ENCODE results near the gene CLIP1.
"Not testable (repeated sequence)": the region's sequence is repeated elsewhere in the genome, so short reads cannot be mapped to it uniquely, and the experiment has no call there.

The CLIP1 gene

GRCh38 chr12:122413516-122414404 lies 8.7 kb downstream of the CLIP1 start:
- no peak for DNase-seq
- TF ChIP-seq POLR2A (IDR thresholded peaks at IDR 0.05; ENCODE audit: low read length) = no peak
- TF ChIP-seq GATA1 (IDR thresholded peaks at IDR 0.05; ENCODE audit: low read depth, low read length) = no peak

- TF ChIP-seq POLR2A (IDR thresholded peaks at IDR 0.05; ENCODE audit: low read length) (no peak), GATA1 (IDR thresholded peaks at IDR 0.05; ENCODE audit: low read depth, low read length) (no peak)
- no peak for DNase-seq
Observed at GRCh38 chr12:122412851-122413433, 9.5 kb downstream of the CLIP1 start.

GRCh38 chr12:122411537-122411936 lies 10.9 kb downstream of the CLIP1 start:
- TF ChIP-seq GATA1 (IDR thresholded peaks at IDR 0.05; ENCODE audit: low read depth, low read length) = no peak
- TF ChIP-seq POLR2A (IDR thresholded peaks at IDR 0.05; ENCODE audit: low read length) = no peak
- no peak for DNase-seq

- no peak for DNase-seq
- TF ChIP-seq POLR2A (IDR thresholded peaks at IDR 0.05; ENCODE audit: low read length) (no peak), GATA1 (IDR thresholded peaks at IDR 0.05; ENCODE audit: low read depth, low read length) (no peak)
Observed at GRCh38 chr12:122407208-122407607, 15.3 kb downstream of the CLIP1 start.

- peak; percentile 13 to 79 for DNase-seq
- no peak for TF ChIP-seq POLR2A (IDR thresholded peaks at IDR 0.05; ENCODE audit: low read length)
- no peak for TF ChIP-seq GATA1 (IDR thresholded peaks at IDR 0.05; ENCODE audit: low read depth, low read length)
Observed at GRCh38 chr12:122406701-122407164, 15.7 kb downstream of the CLIP1 start.

GRCh38 chr12:122403831-122404230 lies 18.6 kb downstream of the CLIP1 start:
- TF ChIP-seq POLR2A (IDR thresholded peaks at IDR 0.05; ENCODE audit: low read length) = no peak
- TF ChIP-seq GATA1 (IDR thresholded peaks at IDR 0.05; ENCODE audit: low read depth, low read length) = no peak
- DNase-seq = no peak

GRCh38 chr12:122403115-122403770 lies 19.2 kb downstream of the CLIP1 start:
- TF ChIP-seq POLR2A (IDR thresholded peaks at IDR 0.05; ENCODE audit: low read length) = no peak
- TF ChIP-seq GATA1 (IDR thresholded peaks at IDR 0.05; ENCODE audit: low read depth, low read length) = no peak
- DNase-seq = no peak

- no peak for DNase-seq
- TF ChIP-seq POLR2A (IDR thresholded peaks at IDR 0.05; ENCODE audit: low read length) = no peak
- TF ChIP-seq GATA1 (IDR thresholded peaks at IDR 0.05; ENCODE audit: low read depth, low read length) = no peak
Observed at GRCh38 chr12:122402264-122402663, 20.2 kb downstream of the CLIP1 start.

GRCh38 chr12:122399592-122400373 lies 22.7 kb downstream of the CLIP1 start:
- no peak for TF ChIP-seq POLR2A (IDR thresholded peaks at IDR 0.05; ENCODE audit: low read length)
- TF ChIP-seq GATA1 (IDR thresholded peaks at IDR 0.05; ENCODE audit: low read depth, low read length) = no peak
- DNase-seq = peak; percentile 81 to 90

- no peak for DNase-seq
- no peak for TF ChIP-seq POLR2A (IDR thresholded peaks at IDR 0.05; ENCODE audit: low read length)
- no peak for TF ChIP-seq GATA1 (IDR thresholded peaks at IDR 0.05; ENCODE audit: low read depth, low read length)
Observed at GRCh38 chr12:122399254-122399591, 23.2 kb downstream of the CLIP1 start.

GRCh38 chr12:122397981-122398380 lies 24.5 kb downstream of the CLIP1 start:
- DNase-seq = not testable (repeated sequence)

GRCh38 chr12:122395319-122395718 lies 27.1 kb downstream of the CLIP1 start:
- TF ChIP-seq GATA1 (IDR thresholded peaks at IDR 0.05; ENCODE audit: low read depth, low read length) = no peak
- TF ChIP-seq POLR2A (IDR thresholded peaks at IDR 0.05; ENCODE audit: low read length) = no peak
- peak in 1 of 2 experiments; percentile 16 for DNase-seq

GRCh38 chr12:122394626-122395194 lies 27.8 kb downstream of the CLIP1 start:
- no peak for TF ChIP-seq POLR2A (IDR thresholded peaks at IDR 0.05; ENCODE audit: low read length)
- TF ChIP-seq GATA1 (IDR thresholded peaks at IDR 0.05; ENCODE audit: low read depth, low read length) = no peak
- DNase-seq = no peak
